EL (cell line): ENCODE measurements around the gene PIM1.
"Not testable (repeated sequence)": the region's sequence is repeated elsewhere in the genome, so short reads cannot be mapped to it uniquely, and the experiment has no call there.

Source experiments
- DNase-seq: peaks from one replicate; pipeline ENCODE4 v3.0.0-alpha.2; 2016

Gene PIM1

GRCh38 chr6:37169496-37170272, at the start of gene PIM1:
TSS of gene PIM1 (plus strand) at chr6:37170152. CDS start at chr6:37170576, 424 bp downstream.
- DNase-seq = peak; percentile 98

GRCh38 chr6:37121556-37121955, 48.4 kb upstream of the PIM1 start:
- no peak for DNase-seq

GRCh38 chr6:37122861-37123260, 47.1 kb upstream of the PIM1 start:
- DNase-seq = no peak

GRCh38 chr6:37123957-37124729, 45.8 kb upstream of the PIM1 start:
- DNase-seq = no peak

- no peak for DNase-seq
These were observed 44.0 kb upstream of the PIM1 start for GRCh38 chr6:37125774-37126492.

GRCh38 chr6:37126493-37126958, 43.4 kb upstream of the PIM1 start:
- DNase-seq = no peak

- DNase-seq = no peak
These were observed 42.9 kb upstream of the PIM1 start for GRCh38 chr6:37126961-37127616.

GRCh38 chr6:37127961-37128862, 41.7 kb upstream of the PIM1 start:
- DNase-seq = peak; percentile 58

GRCh38 chr6:37128863-37129443, 41.0 kb upstream of the PIM1 start:
- DNase-seq = not testable (repeated sequence)

- no peak for DNase-seq
These were observed 40.4 kb upstream of the PIM1 start for GRCh38 chr6:37129566-37129965.

GRCh38 chr6:37130704-37131103, 39.2 kb upstream of the PIM1 start:
- DNase-seq = peak; percentile 39

- no peak for DNase-seq
These were observed 38.6 kb upstream of the PIM1 start for GRCh38 chr6:37131104-37131959.

- no peak for DNase-seq
These were observed 38.0 kb upstream of the PIM1 start for GRCh38 chr6:37131960-37132253.

- DNase-seq = peak; percentile 97
These were observed 35.9 kb upstream of the PIM1 start for GRCh38 chr6:37134036-37134395.

- DNase-seq = peak; percentile 99
These were observed 35.4 kb upstream of the PIM1 start for GRCh38 chr6:37134396-37135191.

GRCh38 chr6:37135835-37136694, 33.9 kb upstream of the PIM1 start:
- no peak for DNase-seq

GRCh38 chr6:37136821-37137200, 33.1 kb upstream of the PIM1 start:
- DNase-seq = no peak

GRCh38 chr6:37137201-37138090, 32.5 kb upstream of the PIM1 start:
- DNase-seq = peak; percentile 100
